GM04503 (cell line): ENCODE data around the gene ANKS1B.

Experiments
- DNase-seq: peaks from one replicate; pipeline ENCODE4 v3.0.0-alpha.2; 2012; ENCODE audit warnings: low read depth

The ANKS1B gene

GRCh38 chr12:99453836-99454538, 530.7 kb downstream of the ANKS1B start:
- no peak for DNase-seq

- DNase-seq = no peak
Observed at GRCh38 chr12:99450036-99450630, 534.6 kb downstream of the ANKS1B start.

GRCh38 chr12:99444859-99445316, 539.8 kb downstream of the ANKS1B start:
- no peak for DNase-seq

GRCh38 chr12:99442758-99443157, 542.0 kb downstream of the ANKS1B start:
- DNase-seq = no peak

GRCh38 chr12:99439399-99439798, 545.3 kb downstream of the ANKS1B start:
- DNase-seq = no peak

- DNase-seq = no peak
Observed at GRCh38 chr12:99436584-99436983, 548.2 kb downstream of the ANKS1B start.

- no peak for DNase-seq
Observed at GRCh38 chr12:99435095-99435791, 549.5 kb downstream of the ANKS1B start.

GRCh38 chr12:99433155-99433554, 551.6 kb downstream of the ANKS1B start:
- DNase-seq = no peak

GRCh38 chr12:99431203-99431602, 553.5 kb downstream of the ANKS1B start:
- no peak for DNase-seq

GRCh38 chr12:99427104-99427503, 557.6 kb downstream of the ANKS1B start:
- DNase-seq = no peak

- DNase-seq = no peak
Observed at GRCh38 chr12:99418379-99418778, 566.4 kb downstream of the ANKS1B start.

- no peak for DNase-seq
Observed at GRCh38 chr12:99413751-99414150, 571.0 kb downstream of the ANKS1B start.

- no peak for DNase-seq
Observed at GRCh38 chr12:99393763-99394162, 591.0 kb downstream of the ANKS1B start.

GRCh38 chr12:99392091-99392850, 592.5 kb downstream of the ANKS1B start:
- no peak for DNase-seq

GRCh38 chr12:99390707-99391106, 594.0 kb downstream of the ANKS1B start:
- no peak for DNase-seq

GRCh38 chr12:99389751-99390150, 595.0 kb downstream of the ANKS1B start:
- no peak for DNase-seq

- DNase-seq = no peak
Observed at GRCh38 chr12:99388671-99389195, 596.0 kb downstream of the ANKS1B start.

GRCh38 chr12:99387661-99388060, 597.1 kb downstream of the ANKS1B start:
- no peak for DNase-seq

GRCh38 chr12:99386907-99387306, 597.8 kb downstream of the ANKS1B start:
- peak; percentile 12 for DNase-seq

GRCh38 chr12:99383258-99383657, 601.5 kb downstream of the ANKS1B start:
- no peak for DNase-seq

- DNase-seq = no peak
Observed at GRCh38 chr12:99381992-99382391, 602.7 kb downstream of the ANKS1B start.

GRCh38 chr12:99380701-99381100, 604.0 kb downstream of the ANKS1B start:
- no peak for DNase-seq
